SIG-M5 treated with dmso at 0.1 percent for 504 hours (cell line): ENCODE measurements around the gene LDB3.
"Not testable (repeated sequence)": the region's sequence is repeated elsewhere in the genome, so short reads cannot be mapped to it uniquely, and the experiment has no call there.

ENCODE experiments used
- DNase-seq: peaks from one replicate; lab custom pipeline; 2025; ENCODE audit not compliant: unreplicated experiment; lab: John Stamatoyannopoulos, UW

Gene LDB3

DNA sequence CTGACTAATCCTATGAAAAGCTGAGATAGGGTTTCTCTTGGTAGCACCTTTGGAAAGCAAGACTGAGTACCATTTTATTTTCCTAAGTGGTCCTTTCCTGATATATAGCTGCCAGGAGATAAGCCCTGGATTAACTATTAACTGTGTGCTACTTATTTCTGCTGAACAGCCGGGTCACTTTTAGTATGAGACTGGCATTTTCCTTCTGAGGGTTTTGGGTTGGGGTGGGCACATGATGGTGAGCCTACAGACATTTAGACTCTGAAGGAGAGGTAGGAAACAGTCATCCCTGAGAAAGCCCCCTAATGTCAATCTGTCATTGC lies 58.3 kb downstream of the LDB3 start:
- DNase-seq: no peak

DNA sequence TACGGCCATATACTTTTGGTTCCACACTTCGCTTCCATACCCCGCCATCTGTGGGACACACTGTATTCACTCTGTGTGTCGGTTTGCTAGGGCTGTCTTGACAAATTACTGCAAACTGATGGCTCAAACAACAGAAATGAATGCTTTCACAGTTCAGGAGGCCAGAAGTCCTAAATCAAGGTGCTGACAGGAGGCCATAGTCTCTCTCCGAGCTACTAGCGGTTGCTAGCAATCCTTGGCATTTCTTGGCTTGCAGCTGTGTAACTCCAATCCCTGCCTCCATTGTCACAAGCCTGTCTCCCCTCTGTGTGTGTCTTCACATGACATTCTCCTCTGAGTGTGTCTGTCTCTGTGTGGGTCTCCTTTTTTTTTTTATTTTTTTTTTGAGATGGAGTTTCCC lies 59.2 kb downstream of the LDB3 start:
- no peak for DNase-seq

DNA sequence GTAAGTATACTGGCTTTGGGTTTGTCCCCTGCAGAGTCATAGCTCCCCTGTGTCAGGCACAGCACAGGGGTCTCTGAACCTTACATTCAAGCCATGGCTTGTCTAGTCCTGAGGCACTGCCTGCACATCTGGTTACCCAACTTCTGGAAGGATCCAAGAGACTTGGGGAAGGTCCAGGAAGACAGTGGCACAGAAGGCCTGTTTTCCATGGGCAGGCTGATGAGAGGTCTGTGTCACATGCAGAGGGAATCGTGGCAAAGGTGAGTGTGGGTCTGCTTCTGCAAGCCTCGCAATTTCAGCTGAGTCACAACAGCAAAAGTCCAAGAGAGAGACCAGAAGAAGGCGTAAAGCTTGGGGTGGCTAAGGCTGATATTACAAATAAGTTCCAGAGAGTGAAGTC lies 59.7 kb downstream of the LDB3 start:
- DNase-seq: no peak

DNA sequence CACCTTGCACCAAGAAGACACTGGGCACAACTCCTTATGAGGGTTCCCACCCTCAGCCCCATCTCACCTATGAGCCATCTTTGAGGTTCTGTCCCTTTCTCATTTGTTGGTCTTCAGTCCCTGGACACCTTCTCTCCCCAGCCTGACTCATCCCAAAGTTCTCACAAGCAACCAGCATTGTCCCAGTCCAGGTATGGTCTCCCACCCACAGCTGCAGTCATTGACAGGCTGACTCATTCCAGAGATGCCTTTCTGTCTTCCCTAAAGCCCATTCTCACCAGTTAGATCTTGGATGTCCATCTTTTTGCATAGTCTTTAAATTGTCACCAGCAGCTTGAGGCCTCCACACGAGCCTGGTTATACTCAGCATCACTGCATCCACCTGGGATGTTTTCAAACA lies 61.4 kb downstream of the LDB3 start:
- DNase-seq: no peak

DNA sequence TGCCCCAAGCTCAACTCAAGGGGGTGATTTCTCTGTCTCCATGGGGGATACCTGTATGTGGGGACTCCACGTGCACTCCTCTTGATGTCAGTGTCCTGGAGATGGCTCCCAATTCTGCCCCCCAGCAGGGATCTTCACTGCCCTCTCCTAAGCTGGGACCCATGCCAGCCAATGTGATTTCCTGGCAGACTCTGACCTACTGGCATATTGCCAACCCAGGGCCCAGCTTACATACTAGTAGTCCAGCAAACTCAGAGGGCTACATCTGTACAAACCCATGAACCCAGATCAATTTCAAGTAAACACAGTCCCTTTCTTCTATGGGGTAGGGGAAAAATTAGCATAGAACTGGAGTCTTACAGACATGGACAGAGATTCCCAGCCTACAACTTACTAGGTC lies 61.9 kb downstream of the LDB3 start:
- DNase-seq: no peak

DNA sequence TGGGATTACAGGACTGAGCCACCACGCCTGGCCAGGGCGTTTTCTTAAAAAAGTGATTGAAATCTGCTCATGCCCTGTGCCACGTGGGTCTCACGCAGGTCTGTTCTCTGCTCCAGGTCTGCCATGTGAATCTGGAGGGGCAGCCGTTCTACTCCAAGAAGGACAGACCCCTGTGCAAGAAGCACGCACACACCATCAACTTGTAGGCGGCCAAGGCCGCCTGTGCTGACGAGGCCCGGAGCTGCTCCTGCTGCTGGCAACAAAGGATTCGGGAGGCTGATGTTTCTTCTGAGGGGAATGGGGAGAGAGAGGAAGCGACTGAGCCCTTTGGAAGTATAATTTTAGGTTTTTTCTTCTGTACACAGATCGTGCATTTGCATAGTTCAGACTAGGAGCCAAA lies 64.5 kb downstream of the LDB3 start:
- no peak for DNase-seq

DNA sequence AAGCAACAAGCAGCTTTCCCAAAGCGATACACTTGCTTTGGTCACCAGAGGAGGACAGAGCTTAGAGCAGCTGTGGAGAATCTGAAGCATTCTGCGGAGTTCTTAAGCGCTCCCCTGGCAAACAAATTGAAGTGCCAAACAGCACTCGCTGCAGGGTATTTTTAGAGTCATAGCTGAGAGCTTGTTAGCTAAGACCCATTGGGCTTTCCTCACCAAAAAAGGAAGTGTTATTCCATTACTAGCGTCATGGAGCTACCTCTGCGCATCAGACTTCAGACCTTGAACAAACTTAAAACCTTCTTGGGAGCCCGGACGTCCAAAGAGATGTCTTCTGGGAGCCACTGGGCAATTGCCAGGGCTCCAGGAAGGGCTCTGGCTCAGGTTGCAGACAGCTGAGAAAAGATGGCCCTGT lies 65.0 kb downstream of the LDB3 start:
- DNase-seq: no peak

DNA sequence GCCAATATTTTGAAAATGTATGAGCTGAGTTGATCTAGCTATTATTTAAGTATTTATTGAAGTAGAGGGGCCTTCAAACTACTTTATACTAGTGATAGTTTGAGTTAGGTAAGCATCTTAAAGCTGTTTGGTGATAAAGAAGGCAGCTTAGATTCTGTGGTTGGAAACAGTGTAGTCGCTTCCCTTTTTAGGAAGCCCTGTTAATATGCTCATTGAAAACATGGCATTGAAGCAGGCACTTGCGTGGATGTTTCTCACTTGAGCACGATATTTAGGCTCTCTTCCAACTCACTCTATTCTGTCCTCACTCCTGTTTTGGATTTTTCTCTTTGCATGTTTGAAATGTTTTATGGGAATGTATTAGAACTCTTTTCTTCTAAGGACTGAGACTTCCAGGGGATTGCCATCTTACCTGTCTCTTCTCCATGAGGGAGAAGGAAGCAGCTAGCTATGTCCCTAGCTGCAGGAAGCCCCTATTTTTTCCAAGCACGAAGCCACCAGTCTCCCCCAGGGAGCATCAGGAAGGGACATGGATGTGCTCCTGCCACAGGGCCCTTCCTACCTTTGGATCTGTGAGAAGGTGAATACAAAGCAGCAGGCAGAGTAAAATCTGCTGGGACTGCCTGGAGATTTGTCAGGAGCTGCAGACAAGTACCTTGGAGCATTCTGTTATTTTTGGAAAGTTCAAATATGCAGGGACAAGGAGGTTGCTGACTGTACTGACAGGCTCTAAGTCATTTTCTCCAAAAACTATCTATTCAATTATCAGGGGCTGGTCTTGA lies 66.1 kb downstream of the LDB3 start:
- peak; percentile 45 for DNase-seq

DNA sequence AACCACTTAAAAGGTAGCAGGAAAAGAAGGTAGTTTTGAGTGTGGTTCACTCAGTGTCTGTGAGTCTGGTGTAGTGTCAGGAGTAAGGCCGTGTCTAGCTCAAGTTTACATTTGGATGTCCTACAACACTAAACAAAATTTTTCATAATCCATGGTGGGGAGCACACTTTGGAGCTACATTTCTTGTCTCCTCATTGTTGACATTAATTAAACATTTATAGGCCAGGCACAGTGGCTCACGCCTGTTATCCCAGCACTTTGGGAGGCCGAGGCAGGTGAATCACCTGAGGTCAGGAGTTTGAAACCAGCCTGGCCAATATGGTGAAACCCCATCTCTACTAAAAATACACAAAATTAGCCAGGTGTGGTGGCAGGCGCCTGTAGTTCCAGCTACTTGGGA lies 67.0 kb downstream of the LDB3 start:
- not testable (repeated sequence) for DNase-seq

DNA sequence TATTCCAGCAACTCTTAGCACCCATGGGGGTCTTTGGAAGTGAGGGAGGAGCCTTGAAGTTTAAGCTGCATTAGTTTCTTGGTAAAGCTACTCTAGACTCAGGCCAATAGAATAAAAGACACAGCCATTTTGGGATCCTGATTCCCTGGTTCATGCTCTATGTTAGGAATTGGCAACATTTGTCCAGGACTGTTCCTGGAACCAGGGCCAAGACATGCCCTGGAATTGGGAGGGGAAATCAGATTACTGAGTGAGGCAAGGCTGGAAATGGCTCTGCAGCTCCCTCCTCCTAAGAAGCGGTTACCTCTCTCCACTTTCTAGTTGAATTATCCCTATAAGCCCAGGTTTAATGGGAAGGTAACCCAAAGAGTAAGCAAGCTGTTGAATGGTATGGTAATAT lies 73.9 kb downstream of the LDB3 start:
- no peak for DNase-seq

DNA sequence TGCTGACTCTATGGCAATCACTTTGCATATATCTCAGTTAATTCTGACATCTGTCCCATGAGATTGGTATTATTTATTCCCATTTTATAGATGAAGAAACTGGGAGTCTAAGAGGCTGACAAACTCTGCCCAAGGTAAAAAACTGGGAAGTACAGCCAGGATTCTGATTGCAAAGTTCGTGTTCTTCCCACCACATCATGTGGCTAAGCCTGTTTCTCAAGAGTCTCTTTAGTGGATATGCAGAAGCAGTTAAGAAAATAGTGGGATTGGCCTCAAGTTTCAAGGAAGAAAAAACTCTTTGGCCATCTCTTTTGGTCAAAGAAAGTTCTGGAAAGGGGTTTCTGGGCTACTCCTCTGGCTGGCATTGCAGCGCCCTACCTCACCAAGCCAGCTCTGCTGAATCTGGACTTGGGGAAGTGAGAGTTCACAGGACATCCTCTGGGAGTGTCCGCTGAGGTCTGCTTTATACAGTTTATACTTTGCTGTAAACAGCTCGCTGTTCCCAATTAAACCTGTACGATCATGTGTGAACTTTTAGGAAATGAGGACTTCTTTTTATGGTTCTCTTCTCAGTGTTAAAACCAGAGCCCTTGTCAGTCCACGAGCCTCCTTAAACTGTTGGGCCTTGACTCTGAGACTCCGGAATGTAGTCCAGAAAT lies 75.9 kb downstream of the LDB3 start:
- DNase-seq: no peak

DNA sequence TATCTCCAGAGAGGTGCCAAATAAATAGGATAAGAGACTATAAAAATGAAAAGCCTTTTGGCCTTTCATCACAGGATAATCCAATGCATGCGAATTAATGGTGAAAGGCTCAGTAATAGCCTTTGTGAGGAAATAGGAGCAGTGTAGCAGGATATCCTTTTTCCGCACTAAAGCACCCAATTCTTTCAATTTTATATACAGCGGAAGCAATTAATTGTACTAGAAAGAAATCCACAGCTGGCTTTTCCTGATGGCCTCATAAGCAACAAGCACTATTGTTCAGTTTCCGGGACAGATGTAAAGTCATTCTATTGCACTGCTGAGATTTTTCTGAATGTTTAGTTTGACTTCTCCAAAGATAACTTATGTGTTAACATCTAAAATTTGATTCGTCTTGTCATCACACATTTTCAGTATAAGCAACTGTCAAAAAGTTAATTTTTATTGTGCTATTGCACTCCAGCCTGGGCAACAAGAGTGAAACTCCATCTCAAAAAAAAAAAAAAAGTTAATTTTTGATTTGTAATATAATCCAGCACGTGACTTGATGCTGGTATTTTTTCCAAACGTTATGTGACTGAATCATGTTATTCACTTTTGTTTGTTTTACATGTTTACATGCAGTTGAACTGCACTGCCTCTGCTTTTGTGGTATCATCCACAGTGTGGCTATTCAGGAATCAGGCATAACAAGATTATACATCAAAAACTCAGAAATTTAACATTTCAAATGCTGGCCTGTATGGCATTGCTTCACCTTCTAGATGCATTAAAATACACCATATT lies 79.7 kb downstream of the LDB3 start:
- DNase-seq: no peak

DNA sequence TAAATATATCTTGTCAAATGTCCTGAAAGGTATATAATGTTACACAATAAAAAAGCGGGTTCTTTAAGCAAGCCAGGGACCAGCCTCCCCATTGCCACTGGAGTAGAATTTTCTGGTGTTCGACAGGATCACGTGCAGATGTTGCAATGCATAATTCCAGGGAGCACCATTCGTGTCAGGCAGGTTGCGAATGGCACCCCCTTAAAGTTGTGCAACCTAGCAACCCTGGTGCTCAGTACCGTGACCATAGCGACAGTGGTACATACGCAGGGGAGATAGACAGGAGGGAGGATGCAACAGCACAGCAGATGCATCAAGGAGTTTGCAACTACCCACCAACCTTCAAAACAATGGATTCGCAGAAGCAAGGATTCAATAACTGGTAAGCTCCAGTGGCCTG lies 81.5 kb downstream of the LDB3 start:
- DNase-seq: no peak

DNA sequence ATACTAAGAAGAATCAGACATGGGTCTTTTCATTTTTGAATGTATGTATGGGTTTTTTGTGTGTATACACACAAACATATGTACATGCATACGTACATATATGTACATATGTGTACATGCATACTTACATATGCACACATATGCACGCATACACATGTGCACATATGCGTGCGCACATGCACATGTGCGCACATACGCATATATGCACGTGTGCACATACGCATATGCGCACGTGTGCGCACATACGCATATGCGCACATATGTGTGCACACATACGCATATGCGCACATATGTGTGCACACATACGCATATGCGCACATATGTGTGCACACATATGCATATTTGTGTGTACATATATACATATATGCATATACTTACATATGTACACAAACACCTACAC lies 83.2 kb downstream of the LDB3 start:
- DNase-seq: no peak

DNA sequence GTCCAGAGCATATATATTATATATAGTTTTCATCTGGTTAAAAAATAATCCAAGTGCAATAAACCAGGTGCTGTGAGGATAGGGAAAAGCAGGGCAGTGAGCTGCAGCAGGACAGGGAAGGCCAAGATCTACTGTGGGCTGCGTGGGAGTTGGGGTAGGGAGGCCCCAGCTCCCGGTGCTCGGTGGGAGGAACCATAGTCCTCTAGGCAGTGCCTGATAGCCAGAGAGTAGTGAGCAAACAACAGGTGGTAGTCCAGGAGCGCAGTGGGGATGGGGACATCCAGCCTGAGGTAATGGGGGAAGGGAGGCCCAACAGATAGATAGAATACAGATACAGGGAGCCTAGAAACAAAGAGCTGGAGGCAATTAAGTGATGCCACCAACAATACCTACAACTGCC lies 84.0 kb downstream of the LDB3 start:
- no peak for DNase-seq

DNA sequence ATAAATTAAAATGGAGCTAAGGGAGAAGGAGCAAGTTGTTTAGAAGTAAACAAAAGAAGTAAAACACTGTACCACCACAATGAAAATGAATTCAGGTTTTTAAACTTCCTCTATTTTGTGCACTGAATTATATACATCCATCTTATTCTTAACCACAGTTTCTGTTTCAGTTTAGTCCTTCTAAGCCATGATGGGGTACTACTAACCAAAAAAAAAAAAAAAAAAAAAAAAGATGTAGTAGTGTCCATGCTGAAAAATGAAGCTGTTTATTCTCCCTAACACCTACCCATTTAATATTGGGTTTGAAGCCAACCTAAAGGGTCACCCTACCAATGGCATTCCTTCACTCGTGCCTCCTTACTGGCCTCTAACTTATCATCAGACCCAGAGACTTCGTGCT lies 84.7 kb downstream of the LDB3 start:
- peak; percentile 14 for DNase-seq

DNA sequence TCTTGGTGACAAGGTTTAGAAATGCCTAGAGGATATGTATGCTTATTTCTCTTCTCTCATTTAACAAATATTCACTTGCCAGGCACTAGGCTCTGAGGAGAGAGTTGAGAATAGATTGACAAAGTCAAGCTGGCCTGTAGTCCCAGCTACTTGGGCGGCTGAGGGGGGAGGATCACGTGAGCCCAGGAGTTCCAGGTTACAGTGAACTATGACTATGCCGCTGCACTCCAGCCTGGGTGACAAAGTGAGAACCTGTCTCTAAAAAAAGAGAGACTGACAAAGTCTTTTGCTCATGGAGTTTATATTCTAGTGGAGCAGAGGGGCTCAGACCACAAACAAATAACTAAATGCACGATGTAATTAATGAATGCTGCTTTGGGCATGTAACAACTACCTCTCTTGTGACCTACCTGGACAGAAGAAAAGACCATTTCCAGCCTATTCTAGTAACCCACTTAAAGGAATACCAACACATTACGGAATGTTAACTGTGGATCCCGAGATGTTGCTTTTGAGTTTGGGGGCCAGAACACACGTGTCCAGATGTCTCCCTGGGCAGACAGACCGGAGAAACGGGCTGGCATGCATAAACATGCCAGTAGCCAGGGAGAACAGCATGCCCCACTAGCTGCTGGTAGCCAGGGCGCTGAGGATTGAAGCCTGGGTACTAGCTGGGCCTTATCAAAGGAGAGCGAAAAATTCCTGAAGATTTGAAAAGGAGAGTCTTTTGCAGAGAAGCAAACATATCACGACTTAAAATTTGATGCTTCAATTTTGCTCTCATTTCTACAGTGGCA lies 85.5 kb downstream of the LDB3 start:
- DNase-seq: no peak

DNA sequence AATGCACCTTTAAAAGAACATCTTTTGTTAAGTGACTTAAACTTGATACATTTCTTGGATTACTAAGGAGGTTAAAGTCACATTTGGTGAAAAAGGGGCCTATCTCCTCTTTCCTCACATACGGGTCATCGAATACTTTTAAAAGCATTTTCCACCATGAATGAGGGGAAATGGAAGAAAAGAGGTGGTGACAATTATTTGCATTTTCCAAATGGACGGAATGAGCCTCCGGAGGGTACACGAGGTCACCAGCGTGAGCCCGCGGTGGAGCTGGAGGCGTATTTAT lies 87.1 kb downstream of the LDB3 start:
- DNase-seq: no peak

DNA sequence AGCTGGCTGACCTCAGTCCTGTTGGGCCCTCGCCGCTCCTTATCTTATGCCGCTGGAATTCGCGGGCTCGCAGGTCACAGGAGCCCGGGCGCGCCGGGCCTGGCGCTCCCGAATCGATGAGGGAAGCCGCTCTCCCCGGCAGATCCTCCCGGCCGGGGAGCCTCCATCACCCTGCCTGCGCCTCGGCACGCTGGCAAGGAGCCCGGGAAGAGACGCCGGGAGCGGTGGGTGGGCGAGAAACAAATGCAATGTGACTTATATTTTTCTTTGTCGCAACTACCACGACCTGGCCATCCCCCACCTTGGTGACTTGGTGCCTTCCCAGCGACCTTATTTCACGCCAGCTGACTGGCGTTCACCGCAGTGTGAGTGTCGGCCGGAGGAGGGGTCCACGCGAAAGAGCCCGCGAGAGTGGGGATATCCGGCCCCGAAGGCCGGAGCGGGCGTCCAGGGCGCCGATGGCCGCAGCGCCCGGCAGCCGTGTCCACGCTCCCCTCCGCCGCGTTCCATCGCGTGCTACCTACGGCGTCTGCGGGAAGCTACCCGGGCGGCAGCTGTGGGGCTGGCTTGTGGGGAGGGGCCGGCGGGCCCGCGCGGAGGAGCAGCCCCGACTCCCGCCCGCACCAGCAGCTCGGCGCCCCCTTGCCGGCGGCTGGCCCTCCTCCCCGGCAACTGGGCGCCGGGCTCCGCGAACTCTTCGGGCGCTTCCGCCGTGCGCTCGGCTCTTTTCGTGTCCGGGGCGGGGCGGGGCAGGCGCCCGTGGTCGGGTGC lies 87.6 kb downstream of the LDB3 start:
- peak; percentile 83 for DNase-seq

DNA sequence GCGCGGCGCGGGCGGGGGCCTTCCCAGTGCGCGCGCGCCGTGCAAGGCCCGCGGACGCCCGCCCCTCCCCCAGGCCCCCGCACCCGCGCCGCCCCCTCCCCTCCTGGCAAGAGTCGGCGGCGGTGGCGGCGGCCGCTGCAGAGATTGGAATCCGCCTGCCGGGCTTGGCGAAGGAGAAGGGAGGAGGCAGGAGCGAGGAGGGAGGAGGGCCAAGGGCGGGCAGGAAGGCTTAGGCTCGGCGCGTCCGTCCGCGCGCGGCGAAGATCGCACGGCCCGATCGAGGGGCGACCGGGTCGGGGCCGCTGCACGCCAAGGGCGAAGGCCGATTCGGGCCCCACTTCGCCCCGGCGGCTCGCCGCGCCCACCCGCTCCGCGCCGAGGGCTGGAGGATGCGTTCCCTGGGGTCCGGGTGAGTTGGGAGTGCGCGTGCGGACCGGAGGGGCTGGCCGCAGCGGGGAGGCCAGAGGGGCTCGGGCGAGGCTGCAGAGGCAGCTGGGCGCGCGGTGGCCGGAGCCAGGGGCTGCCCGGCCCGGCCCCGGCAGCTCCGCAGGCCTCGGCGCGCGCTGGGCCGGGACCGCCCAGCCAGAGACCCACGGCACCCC lies 88.3 kb downstream of the LDB3 start, which contains the start of gene BMPR1A:
BMPR1A (plus strand) TSS at position 109 of the 602 bp plus-strand sequence. CDS start 119,400 bp downstream, outside the sequence.
- no peak for DNase-seq
